ENCODE data around the gene SLC35B1.

DNA sequence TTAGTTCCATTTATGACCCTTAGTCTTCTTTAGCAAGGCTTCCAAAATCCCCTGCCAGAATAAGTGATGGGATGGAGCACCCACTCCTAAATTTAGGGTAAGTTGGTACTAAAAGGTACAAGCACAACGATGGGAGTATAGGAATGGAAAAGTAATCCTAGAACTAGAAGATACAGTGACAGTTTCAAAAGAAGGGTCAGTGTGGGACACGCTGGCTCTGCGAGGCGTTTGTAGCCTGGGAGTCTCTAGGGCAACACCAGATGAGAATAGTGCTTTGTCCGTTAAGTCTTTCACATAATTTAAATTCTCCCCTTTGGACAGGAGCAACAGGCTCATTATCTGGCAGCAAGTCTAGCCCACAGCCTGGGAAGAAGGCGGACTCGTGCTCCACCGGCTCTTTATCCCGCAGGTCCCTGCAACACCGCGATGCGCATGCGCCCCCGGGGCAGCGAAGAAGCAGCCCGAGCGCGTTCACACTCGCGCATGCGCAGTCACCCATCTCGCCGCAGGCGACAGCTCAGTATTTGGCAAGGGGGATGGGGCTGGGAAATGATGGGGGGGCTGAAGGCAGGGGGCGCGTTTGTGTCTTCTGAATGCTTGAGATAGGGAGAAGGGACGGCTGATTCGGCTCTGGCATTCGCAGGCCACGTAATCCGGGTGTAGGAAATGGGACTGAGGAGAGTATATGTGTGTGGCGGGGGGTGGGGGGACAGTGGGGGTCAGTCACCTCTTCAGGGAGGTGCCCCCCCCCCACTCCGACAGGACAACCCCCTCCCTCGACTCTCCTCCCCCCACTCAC, 30.4 kb downstream of the SLC35B1 start:
- TF ChIP-seq RAD21 (IDR thresholded peaks at IDR 0.05; ENCODE audit: low read length): no peak
- TF ChIP-seq, protein P1, sequence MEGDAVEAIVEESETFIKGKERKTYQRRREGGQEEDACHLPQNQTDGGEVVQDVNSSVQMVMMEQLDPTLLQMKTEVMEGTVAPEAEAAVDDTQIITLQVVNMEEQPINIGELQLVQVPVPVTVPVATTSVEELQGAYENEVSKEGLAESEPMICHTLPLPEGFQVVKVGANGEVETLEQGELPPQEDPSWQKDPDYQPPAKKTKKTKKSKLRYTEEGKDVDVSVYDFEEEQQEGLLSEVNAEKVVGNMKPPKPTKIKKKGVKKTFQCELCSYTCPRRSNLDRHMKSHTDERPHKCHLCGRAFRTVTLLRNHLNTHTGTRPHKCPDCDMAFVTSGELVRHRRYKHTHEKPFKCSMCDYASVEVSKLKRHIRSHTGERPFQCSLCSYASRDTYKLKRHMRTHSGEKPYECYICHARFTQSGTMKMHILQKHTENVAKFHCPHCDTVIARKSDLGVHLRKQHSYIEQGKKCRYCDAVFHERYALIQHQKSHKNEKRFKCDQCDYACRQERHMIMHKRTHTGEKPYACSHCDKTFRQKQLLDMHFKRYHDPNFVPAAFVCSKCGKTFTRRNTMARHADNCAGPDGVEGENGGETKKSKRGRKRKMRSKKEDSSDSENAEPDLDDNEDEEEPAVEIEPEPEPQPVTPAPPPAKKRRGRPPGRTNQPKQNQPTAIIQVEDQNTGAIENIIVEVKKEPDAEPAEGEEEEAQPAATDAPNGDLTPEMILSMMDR (IDR thresholded peaks at IDR 0.05): 0 out of 2 replicates have a peak, but pooled peaks have one; percentile 15
- no peak for TF ChIP-seq YY1 (IDR thresholded peaks at IDR 0.05; ENCODE audit: low read depth)
- TF ChIP-seq POLR2AphosphoS5 (IDR thresholded peaks at IDR 0.05; ENCODE audit: low read depth, low read length): peak; percentile 55; the same call in 1 of the 2 replicates
- no peak for TF ChIP-seq TCF12 (IDR thresholded peaks at IDR 0.05)
- TF ChIP-seq, protein P2, sequence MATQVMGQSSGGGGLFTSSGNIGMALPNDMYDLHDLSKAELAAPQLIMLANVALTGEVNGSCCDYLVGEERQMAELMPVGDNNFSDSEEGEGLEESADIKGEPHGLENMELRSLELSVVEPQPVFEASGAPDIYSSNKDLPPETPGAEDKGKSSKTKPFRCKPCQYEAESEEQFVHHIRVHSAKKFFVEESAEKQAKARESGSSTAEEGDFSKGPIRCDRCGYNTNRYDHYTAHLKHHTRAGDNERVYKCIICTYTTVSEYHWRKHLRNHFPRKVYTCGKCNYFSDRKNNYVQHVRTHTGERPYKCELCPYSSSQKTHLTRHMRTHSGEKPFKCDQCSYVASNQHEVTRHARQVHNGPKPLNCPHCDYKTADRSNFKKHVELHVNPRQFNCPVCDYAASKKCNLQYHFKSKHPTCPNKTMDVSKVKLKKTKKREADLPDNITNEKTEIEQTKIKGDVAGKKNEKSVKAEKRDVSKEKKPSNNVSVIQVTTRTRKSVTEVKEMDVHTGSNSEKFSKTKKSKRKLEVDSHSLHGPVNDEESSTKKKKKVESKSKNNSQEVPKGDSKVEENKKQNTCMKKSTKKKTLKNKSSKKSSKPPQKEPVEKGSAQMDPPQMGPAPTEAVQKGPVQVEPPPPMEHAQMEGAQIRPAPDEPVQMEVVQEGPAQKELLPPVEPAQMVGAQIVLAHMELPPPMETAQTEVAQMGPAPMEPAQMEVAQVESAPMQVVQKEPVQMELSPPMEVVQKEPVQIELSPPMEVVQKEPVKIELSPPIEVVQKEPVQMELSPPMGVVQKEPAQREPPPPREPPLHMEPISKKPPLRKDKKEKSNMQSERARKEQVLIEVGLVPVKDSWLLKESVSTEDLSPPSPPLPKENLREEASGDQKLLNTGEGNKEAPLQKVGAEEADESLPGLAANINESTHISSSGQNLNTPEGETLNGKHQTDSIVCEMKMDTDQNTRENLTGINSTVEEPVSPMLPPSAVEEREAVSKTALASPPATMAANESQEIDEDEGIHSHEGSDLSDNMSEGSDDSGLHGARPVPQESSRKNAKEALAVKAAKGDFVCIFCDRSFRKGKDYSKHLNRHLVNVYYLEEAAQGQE (IDR thresholded peaks at IDR 0.05; ENCODE audit: low read depth, low read length): no peak
- no peak for TF ChIP-seq EP300 (IDR thresholded peaks at IDR 0.05; ENCODE audit: borderline replicate concordance in 1 of 2, low read depth in 1 of 2, low read length in 1 of 2)
- TF ChIP-seq TEAD4 (IDR thresholded peaks at IDR 0.05; ENCODE audit: borderline replicate concordance, insufficient read depth): no peak
- TF ChIP-seq, protein P3, sequence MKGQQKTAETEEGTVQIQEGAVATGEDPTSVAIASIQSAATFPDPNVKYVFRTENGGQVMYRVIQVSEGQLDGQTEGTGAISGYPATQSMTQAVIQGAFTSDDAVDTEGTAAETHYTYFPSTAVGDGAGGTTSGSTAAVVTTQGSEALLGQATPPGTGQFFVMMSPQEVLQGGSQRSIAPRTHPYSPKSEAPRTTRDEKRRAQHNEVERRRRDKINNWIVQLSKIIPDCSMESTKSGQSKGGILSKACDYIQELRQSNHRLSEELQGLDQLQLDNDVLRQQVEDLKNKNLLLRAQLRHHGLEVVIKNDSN (IDR thresholded peaks at IDR 0.05; ENCODE audit: borderline replicate concordance, low read depth): no peak
- TF ChIP-seq CHD2 (IDR thresholded peaks at IDR 0.05; ENCODE audit: low read length, partially characterized antibody): peak; percentile 10
- no peak for TF ChIP-seq NFIC (IDR thresholded peaks at IDR 0.05; ENCODE audit: borderline replicate concordance)
- TF ChIP-seq, protein P4, sequence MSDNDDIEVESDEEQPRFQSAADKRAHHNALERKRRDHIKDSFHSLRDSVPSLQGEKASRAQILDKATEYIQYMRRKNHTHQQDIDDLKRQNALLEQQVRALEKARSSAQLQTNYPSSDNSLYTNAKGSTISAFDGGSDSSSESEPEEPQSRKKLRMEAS (IDR thresholded peaks at IDR 0.05; ENCODE audit: low read depth): peak; percentile 64
- no peak for TF ChIP-seq SMC3 (IDR thresholded peaks at IDR 0.05; ENCODE audit: low read depth, low read length)
